Right atrium auricular region (tissue), 2 donors: ENCODE data around the gene PPCDC. TPM values are rescaled to one million over a fixed set of nuclear protein-coding genes. Genes with fewer than 3 reads are reported as not detected.

Experiments
- DNase-seq: peaks from one replicate; pipeline ENCODE4 v3.0.0-alpha.2; 2019; ENCODE audit warnings: low spot score
- H3K27ac ChIP-seq, 2 donors: fragments of 200-600 bp; sonication (generic); 1 replicate in 1 of 2; 2 replicates in 1 of 2; pipeline ENCODE4 v1.5.1; 2016 to 2019
- H3K27me3 ChIP-seq, 2 donors: fragments of 200-600 bp; sonication (generic); one replicate each; pipeline versions ENCODE4 v1.5.1 to v1.6.0; 2017 to 2019
- H3K36me3 ChIP-seq: fragments of 200-600 bp; sonication (generic); one replicate; pipeline ENCODE4 v1.5.1; 2016
- H3K4me1 ChIP-seq, 2 donors: fragments of 200-600 bp; sonication (generic); one replicate each; pipeline versions ENCODE4 v1.5.1 to v1.6.0; 2017 to 2019
- H3K4me3 ChIP-seq, 2 donors: fragments of 200-600 bp; sonication (generic); 1 replicate in 1 of 2; 2 replicates in 1 of 2; pipeline ENCODE4 v1.5.1; 2017 to 2019; ENCODE audit warnings: mild to moderate bottlenecking in 1 of 2, moderate library complexity in 1 of 2
- H3K9me3 ChIP-seq, 2 donors: fragments of 200-600 bp; sonication (generic); one replicate each; pipeline ENCODE4 v1.5.1; 2019
- total RNA-seq, 2 donors: library from RNA; depleted of rRNA; stranded (reverse); fragments of >200 nt; gene quantifications; one replicate each; pipeline ENCODE4 v1.1.0, GENCODE V29; 2016
- TF ChIP-seq, protein P1 (sequence below), 2 donors: fragments of 200-600 bp; sonication (generic); IDR thresholded peaks; one replicate each; pipeline ENCODE4 v1.5.1; 2019; ENCODE audit warnings: antibody characterized with exemption in 2 of 2

The PPCDC gene, protein sequence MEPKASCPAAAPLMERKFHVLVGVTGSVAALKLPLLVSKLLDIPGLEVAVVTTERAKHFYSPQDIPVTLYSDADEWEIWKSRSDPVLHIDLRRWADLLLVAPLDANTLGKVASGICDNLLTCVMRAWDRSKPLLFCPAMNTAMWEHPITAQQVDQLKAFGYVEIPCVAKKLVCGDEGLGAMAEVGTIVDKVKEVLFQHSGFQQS
- 10 to 100 TPM; 10.6 to 11.5 TPM for total RNA-seq

DNA sequence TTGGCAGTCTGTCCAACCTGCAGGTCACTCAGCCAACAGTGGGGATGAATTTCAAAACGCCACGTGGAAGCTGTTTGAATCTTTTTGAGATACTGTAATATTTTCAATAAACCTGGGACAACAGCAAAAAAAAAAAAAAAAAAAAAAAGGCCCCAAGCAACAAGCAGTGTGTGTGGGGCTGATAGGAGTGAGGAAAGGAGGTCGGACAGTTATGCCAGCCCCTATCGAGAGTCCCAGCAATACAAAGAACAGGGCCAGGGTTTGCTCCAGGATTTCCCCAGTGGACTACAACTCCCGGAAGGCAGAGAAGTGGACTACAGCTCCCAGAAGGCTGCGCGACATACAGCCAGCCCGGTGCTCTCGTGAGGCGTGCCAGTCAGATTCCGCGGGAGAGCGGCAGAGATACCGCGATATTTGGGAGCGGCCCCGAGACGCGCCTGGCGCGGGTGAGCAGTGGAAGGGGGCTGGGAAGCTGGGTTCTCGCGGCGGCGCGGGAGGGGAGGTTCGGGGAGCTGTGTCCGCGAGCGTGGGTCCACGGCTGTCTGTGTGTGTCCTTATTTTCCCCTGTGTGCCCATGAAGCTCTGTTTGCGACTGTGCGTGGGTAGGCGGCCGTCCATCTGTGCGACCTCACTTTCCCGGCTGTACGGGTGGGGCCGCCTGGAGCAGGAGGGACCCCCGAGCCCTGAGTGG is at the start of gene PPCDC:
Gene PPCDC (plus strand): TSS at position 410 of the 691 bp plus-strand sequence. CDS start 4,729 bp downstream, outside the sequence.
- Histone ChIP-seq H3K4me1 (peaks cover 0 to 14% of the 10 kb centered on the region in 2 donors), H3K36me3 (no peaks in the 10 kb centered on the region), H3K4me3 (peak within 1 kb of the TSS; percentile 84 to 88), H3K9me3 (no peaks in the 10 kb centered on the region), H3K27me3 (no peaks in the 10 kb centered on the region), H3K27ac (peak within 1 kb of the TSS; percentile 89 to 90)
- DNase-seq = peak; percentile 96
- TF ChIP-seq, protein P1, sequence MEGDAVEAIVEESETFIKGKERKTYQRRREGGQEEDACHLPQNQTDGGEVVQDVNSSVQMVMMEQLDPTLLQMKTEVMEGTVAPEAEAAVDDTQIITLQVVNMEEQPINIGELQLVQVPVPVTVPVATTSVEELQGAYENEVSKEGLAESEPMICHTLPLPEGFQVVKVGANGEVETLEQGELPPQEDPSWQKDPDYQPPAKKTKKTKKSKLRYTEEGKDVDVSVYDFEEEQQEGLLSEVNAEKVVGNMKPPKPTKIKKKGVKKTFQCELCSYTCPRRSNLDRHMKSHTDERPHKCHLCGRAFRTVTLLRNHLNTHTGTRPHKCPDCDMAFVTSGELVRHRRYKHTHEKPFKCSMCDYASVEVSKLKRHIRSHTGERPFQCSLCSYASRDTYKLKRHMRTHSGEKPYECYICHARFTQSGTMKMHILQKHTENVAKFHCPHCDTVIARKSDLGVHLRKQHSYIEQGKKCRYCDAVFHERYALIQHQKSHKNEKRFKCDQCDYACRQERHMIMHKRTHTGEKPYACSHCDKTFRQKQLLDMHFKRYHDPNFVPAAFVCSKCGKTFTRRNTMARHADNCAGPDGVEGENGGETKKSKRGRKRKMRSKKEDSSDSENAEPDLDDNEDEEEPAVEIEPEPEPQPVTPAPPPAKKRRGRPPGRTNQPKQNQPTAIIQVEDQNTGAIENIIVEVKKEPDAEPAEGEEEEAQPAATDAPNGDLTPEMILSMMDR (IDR thresholded peaks at IDR 0.05) = no peak

DNA sequence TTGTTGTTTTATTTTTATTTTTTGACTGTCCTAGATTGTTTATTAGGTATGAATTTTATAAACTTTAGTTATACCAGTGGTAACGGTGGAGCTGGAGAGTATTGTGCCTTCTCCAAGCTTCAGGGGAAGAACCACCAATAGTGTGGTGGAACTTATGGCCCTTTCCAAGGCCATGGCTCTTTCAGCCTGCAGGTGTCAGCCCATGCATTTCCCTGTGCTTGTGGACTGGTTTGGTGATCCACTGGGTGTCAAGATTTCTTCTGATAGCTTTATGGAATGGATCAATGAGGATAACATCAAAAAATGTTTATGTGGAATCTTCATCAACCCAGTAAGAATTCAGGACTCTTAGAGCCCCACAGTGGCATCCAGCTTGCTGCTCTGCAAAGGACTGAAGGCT is 47.2 kb upstream of the PPCDC start:
- Histone ChIP-seq H3K9me3 (no peaks in the 10 kb centered on the region), H3K27me3 (no peaks in the 10 kb centered on the region), H3K27ac (no peak overlapping the region), H3K36me3 (no peaks in the 10 kb centered on the region), H3K4me3 (no peak overlapping the region), H3K4me1 (no peaks in the 10 kb centered on the region)
- no peak for DNase-seq
- TF ChIP-seq, protein P1 (IDR thresholded peaks at IDR 0.05) = no peak

DNA sequence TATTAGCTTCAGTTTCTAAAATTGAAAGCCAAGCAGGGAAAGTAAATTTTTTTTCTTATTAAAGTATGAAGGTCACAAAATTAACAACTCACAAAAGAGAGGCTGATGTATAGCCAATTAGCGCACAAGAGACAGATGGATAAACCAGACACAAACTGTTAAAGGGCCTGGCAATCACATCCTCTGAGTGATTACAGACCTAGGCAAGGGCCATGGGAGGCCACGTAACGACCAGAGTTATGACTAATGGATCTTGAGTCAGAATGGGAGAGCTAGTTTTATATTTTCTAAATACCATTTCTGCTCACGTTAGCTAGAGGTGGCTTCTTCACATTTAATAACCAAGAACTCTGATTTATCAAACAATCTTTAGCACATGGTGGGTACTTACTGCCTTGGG is 45.8 kb upstream of the PPCDC start:
- TF ChIP-seq, protein P1 (IDR thresholded peaks at IDR 0.05) = no peak
- Histone ChIP-seq H3K27ac (no peak overlapping the region), H3K4me1 (no peaks in the 10 kb centered on the region), H3K27me3 (no peaks in the 10 kb centered on the region), H3K9me3 (no peaks in the 10 kb centered on the region), H3K4me3 (no peak overlapping the region), H3K36me3 (no peaks in the 10 kb centered on the region)
- no peak for DNase-seq

DNA sequence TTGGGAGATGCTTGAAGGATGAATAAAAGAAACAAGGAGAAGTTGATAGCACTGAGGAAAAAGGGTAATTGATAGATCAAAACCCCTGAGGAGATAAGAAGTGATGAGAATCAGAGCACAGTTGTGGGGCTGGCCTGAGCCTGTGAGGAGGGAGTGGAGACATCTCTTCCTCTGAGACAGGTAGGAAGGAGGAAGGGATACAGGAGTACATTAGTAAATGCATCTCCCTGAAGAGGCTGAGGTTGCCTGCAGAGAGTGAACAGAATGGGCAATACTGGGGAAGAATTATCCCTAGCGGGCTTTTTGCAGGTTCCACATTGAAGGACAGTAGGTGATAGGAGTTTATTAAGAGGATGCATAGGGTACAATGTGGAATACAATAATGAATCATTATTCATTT is 45.3 kb upstream of the PPCDC start:
- Histone ChIP-seq H3K4me1 (no peaks in the 10 kb centered on the region), H3K4me3 (no peak overlapping the region), H3K9me3 (no peaks in the 10 kb centered on the region), H3K36me3 (no peaks in the 10 kb centered on the region), H3K27ac (no peak overlapping the region), H3K27me3 (no peaks in the 10 kb centered on the region)
- TF ChIP-seq, protein P1 (IDR thresholded peaks at IDR 0.05) = no peak
- no peak for DNase-seq

DNA sequence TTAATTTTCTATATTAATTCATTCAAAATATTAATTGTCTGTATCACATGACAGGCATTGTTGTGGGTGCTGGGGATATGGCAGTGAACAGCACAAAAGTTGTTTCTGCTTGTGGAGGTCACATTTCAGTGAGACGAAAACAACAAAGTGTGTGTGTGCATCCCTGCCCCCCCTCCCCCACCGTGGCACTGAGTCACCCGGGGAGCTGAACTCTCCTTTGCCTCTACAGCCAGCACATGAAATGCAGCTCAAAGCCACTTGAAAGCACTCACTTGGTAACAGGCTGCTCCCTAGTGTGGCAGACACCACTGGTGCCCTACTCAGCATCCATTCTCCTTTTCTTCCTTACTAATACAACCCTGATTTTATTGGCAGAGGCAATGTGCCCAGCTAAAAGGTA is 44.9 kb upstream of the PPCDC start:
- TF ChIP-seq, protein P1 (IDR thresholded peaks at IDR 0.05) = no peak
- no peaks in the 10 kb centered on the region for H3K36me3 ChIP-seq
- H3K4me3 ChIP-seq = no peak overlapping the region
- no peak for DNase-seq
- H3K4me1 ChIP-seq = no peaks in the 10 kb centered on the region
- H3K27ac ChIP-seq = no peak overlapping the region
- no peaks in the 10 kb centered on the region for H3K9me3 ChIP-seq
- no peaks in the 10 kb centered on the region for H3K27me3 ChIP-seq
